GM12801 (cell line): ENCODE measurements around the gene CBX5.

ENCODE experiments used
- TF ChIP-seq, protein P1 (sequence below): IDR thresholded peaks from one replicate; pipeline ENCODE4 v1.5.1; 2011; ENCODE audit warnings: control low read depth; ENCODE audit not compliant: insufficient read length; ENCODE audit errors: extremely low read depth

The CBX5 gene

DNA sequence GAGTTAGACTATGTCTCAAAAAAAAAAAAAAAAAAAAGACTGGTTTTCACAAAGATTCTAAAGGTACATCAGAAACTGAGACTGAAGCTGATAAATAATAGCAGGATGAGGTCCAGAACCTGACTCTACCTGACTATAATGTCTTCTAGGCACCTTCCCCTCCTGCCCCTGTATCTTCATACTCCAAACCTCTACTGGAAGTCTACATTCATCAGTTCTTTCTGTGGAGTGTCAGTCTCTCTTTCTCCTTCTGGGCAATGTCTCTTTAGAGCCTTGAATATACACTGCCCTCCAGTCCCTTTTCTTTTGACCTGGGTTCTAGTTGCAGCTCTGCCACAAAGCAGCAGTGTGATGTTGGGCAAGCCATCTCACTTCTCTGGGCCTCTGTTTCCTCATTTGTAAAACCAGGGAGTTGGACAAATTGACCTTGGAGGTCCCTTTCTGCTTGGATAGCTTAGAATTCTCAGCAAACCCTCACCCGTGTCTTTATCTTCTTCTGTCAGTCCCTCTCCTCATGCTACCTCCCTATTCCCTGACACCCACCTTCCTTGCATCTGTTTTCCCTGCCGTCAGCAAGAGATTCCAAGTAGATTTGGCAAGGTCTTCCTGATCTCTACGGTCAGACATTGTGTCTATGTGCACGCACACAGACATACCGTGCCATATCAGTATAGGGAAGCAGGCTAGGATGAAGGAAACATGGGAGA is 16.6 kb upstream of the CBX5 start:
- TF ChIP-seq, protein P1, sequence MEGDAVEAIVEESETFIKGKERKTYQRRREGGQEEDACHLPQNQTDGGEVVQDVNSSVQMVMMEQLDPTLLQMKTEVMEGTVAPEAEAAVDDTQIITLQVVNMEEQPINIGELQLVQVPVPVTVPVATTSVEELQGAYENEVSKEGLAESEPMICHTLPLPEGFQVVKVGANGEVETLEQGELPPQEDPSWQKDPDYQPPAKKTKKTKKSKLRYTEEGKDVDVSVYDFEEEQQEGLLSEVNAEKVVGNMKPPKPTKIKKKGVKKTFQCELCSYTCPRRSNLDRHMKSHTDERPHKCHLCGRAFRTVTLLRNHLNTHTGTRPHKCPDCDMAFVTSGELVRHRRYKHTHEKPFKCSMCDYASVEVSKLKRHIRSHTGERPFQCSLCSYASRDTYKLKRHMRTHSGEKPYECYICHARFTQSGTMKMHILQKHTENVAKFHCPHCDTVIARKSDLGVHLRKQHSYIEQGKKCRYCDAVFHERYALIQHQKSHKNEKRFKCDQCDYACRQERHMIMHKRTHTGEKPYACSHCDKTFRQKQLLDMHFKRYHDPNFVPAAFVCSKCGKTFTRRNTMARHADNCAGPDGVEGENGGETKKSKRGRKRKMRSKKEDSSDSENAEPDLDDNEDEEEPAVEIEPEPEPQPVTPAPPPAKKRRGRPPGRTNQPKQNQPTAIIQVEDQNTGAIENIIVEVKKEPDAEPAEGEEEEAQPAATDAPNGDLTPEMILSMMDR, result no peak

DNA sequence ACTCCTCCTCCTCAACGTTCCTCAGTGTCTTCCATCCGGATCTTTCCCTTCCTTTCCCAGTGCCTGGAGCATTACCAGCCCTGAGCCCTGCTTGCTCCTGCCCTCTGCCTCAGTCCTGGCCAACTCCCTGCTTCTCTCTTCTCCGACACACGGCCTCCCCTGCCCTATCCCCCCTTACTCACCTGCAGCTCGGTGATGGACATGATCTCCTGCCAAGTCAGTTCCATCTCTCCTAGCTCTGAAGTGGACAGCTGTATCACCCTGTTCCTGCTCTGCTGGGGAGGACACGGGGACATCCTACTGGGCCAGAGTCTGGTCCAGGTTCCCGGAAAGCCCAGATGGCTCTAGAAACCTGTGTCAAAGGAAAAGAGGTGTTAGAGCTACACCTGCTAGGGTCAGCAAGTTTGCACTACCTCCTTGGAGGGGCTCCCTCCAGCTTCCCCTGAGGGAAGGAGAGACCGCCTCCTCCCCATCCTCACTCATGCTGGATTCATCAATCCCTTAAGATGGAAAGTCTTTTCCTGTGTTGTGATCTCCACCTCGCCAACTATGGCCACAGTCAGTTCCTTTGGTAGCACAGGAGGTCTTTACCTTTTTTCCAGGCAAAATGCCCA is 15.1 kb upstream of the CBX5 start:
- TF ChIP-seq, protein P1, result no peak

DNA sequence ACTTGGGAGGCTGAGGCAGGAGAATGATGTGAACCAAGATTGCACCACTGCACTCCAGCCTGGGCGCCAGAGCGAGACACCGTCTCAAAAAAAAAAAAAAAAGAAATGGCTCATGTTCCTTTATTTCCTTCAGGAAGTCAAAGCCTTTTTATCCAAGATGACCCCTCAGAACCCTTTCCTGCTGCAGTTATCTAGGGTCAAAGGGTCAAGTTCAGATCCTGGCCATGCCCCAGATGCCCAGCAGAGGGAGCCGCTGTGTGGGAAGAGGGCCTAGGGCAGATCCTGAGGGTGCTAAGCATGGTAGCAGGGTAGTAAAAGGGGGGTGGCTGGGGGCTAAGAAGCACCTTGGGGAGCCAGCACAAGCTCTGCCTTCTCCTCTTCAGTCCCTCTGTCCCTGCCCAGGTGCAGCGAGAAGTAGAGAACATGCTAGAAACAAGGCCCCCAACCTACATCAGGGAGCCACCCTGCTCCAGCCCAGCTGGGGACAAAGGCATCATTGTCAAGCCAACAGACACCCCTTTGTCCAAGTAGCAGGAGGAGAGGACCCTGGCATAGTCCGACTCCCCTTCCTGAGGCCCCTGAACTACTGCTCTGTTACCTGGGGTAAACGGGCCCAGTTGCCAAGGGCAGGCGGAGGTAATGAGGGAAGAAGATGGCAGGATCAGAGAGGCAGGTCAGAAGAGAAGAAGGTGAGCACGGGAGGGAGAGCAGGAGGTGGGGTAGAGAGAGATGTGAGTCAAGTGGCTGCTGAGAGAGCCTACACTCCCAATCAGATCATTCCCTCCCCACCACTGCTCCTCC is 14.4 kb upstream of the CBX5 start:
- TF ChIP-seq, protein P1, result no peak

DNA sequence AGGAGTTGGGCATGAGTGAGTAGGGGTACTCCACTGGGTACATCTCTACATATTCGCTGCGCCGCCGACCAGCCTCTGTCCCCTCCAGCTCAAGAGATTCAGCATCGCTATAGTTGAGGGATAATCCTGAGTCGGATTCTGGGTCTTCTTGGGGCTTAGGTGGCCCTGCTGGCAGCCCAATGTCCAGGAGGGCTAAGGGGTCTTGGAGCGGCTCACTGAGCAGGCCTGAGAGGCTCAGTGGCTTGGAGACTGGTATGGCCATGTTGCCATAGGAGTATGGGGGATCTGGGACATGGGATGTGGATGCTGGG is 13.0 kb upstream of the CBX5 start:
- TF ChIP-seq, protein P1, result no peak

DNA sequence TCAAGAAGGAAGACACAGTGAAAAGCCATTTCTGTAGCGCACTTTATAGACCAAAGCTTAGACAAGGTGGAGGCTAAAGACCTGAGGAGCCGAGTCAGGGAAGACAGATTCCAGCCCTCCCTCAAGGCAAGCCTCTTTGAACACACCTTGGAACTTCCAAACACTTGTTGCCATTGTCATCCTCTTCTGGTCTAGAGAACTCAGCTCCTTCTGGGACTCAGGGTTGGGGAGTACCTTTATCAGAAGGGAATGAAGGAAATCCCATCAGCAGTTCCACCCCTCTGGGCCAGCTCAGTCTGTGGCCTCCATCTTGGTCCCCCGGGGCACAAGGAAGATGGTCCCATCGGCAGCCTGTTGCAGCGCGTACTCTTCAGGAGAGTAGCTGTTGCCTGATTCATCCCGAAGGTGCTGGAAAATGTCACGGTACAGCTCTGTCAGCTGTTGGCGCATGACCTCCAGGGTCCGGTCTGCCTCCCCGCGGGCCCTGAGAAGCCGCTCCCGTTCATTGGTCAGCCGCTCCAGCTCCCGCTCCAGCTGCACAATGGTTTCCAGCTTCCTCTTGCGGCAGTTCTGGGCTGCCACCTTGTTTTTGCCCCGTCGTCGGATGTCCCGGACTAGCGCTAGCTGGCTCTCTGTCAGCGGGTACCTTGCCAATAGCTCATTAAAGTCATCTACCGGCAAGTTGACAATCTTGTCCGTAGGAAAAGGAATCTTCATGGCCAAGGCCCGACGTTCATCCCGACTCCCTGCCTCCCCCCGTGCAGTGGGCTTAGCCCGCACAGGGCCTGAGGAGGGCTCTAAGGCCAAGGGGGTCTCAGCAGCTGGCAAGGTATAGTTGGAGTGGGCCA is 12.4 kb upstream of the CBX5 start:
- TF ChIP-seq, protein P1, result no peak

DNA sequence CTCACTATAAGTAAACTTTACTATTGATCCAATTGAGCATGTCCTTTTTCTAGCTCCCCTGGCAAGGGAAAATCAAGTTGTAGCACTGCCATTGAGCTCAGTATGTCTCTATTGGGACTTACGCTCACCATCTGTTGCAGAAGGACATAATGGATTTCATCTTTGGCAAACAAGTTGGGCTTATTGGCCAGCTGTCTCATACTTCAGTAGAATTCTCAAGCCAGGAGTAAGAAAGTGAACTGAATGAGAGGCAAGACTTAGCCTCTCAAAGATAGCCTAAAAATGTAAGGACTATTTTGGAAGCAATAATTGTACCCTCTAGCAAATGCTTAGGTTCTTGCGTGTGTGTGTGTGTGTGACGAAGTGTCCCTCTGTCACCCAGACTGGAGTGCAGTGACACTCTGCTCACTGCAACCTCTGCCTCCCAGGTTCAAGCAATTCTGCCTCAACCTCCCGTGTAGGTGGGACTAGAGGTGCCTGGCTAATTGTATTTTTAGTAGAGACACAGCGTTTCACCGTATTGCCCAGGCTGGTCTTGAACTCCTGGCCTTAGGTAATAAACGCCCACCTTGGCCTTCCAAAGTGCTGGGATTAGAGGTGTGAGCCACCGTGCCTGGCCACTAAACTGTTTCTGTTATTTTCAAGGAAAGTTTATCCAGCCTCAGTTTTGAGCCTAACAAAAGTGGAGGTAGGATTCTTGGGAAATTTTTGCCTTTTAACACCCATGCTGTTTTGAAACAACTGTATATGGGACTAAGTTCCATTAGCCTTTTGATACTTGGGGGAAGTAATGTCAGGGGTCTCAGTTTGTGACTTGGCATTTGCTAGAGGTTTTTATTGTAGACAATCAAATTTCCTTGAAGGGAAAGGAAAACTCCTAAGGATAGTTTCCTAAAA is 7.6 kb upstream of the CBX5 start:
- TF ChIP-seq, protein P1, result no peak
